HepG2 (cell line): ENCODE results near the gene TMEM198. TPM values are rescaled to one million over a fixed set of nuclear protein-coding genes. Genes with fewer than 3 reads are reported as not detected.

Source experiments
- CAMTA2 ChIP-seq: sonication (generic); formaldehyde crosslinking; IDR thresholded peaks from 2 replicates; pipeline ENCODE4 v1.4.0; 2020; ENCODE audit warnings: mild to moderate bottlenecking, missing genetic modification reagents, borderline replicate concordance
- ISX ChIP-seq: sonication (generic); formaldehyde crosslinking; conservative IDR thresholded peaks from 2 replicates; pipeline ENCODE4 v1.5.0; 2020; ENCODE audit warnings: missing genetic modification reagents
- KDM6A ChIP-seq: IDR thresholded peaks from 2 replicates; pipeline ENCODE4 v1.6.1; 2016; ENCODE audit warnings: low read depth
- KLF11 ChIP-seq: IDR thresholded peaks from 2 replicates; pipeline ENCODE4 v1.6.1; 2016; ENCODE audit warnings: missing compliant biosample characterization
- KLF12 ChIP-seq: sonication (generic); formaldehyde crosslinking; IDR thresholded peaks from 2 replicates; pipeline ENCODE4 v1.4.0; 2020; ENCODE audit warnings: missing genetic modification reagents, borderline replicate concordance
- PAWR ChIP-seq: sonication (generic); formaldehyde crosslinking; IDR thresholded peaks from 2 replicates; pipeline ENCODE4 v1.4.0; 2020; ENCODE audit warnings: missing genetic modification reagents, mild to moderate bottlenecking, borderline replicate concordance
- POGK ChIP-seq: sonication (generic); formaldehyde crosslinking; conservative IDR thresholded peaks from 2 replicates; pipeline ENCODE4 v1.8.0; 2022; ENCODE audit warnings: mild to moderate bottlenecking, moderate library complexity, missing genetic modification reagents
- XRCC5 ChIP-seq: fragments of 200-400 bp; formaldehyde crosslinking; optimal IDR thresholded peaks from 2 replicates; pipeline ENCODE3; 2017; ENCODE audit warnings: mild to moderate bottlenecking, low read length
- ZFX ChIP-seq: sonication (generic); formaldehyde crosslinking; IDR thresholded peaks from 2 replicates; pipeline ENCODE4 v1.4.0; 2020; ENCODE audit warnings: mild to moderate bottlenecking, low read depth, missing genetic modification reagents, moderate library complexity
- ZHX1 ChIP-seq: sonication (generic); formaldehyde crosslinking; IDR thresholded peaks from 2 replicates; pipeline ENCODE4 v1.8.1; 2022; ENCODE audit warnings: low read depth, mild to moderate bottlenecking, missing genetic modification reagents
- ZMYM2 ChIP-seq: sonication (generic); formaldehyde crosslinking; IDR thresholded peaks from 2 replicates; pipeline ENCODE4 v1.8.0; 2022; ENCODE audit warnings: mild to moderate bottlenecking, missing genetic modification reagents
- ZNF484 ChIP-seq: sonication (generic); formaldehyde crosslinking; IDR thresholded peaks from 2 replicates; pipeline ENCODE4 v1.5.1; 2020; ENCODE audit warnings: mild to moderate bottlenecking, low read depth, missing genetic modification reagents, borderline replicate concordance
- ZNF619 ChIP-seq: sonication (generic); formaldehyde crosslinking; IDR thresholded peaks from 2 replicates; pipeline ENCODE4 v1.4.0; 2020; ENCODE audit warnings: mild to moderate bottlenecking, missing genetic modification reagents
- ZNF660 ChIP-seq: sonication (generic); formaldehyde crosslinking; IDR thresholded peaks from 2 replicates; pipeline ENCODE4 v1.5.1; 2020; ENCODE audit warnings: mild to moderate bottlenecking, low read depth, missing genetic modification reagents, borderline replicate concordance
- ZNF678 ChIP-seq: sonication (generic); formaldehyde crosslinking; IDR thresholded peaks from 2 replicates; pipeline ENCODE4 v1.4.0; 2020; ENCODE audit warnings: mild to moderate bottlenecking, missing genetic modification reagents
- ZNF792 ChIP-seq: IDR thresholded peaks from 2 replicates; pipeline ENCODE4 v1.6.1; 2016
- polyA plus RNA-seq, 8 experiments: library from polyadenylated mRNA; depleted of rRNA in 3 of 8; stranded (reverse) in 7 of 8; unstranded in 1 of 8; fragments of >200 nt; fragmentation: Illumina TruSeq in 4 of 8; extraction: Trizol in 4 of 8; gene quantifications; 2 replicates each; pipeline versions ENCODE4 v1.2.1 to v1.2.3, GENCODE V29; 2011 to 2016; ENCODE audit warnings: low read depth in 4 of 8, missing spikeins in 1 of 8, mixed read lengths in 1 of 8; ENCODE audit not compliant: insufficient read depth in 1 of 8
- total RNA-seq, 5 experiments: library from RNA; depleted of rRNA; stranded (reverse); fragments of >200 nt; fragmentation: Illumina TruSeq; extraction: Trizol; gene quantifications; 2 replicates each; pipeline ENCODE4 v1.2.3, GENCODE V29; 2016; ENCODE audit warnings: low read depth in 1 of 5
- TF ChIP-seq, protein P1 (sequence below): sonication (generic); formaldehyde crosslinking; IDR thresholded peaks from 2 replicates; pipeline ENCODE4 v1.5.0; 2020; ENCODE audit warnings: mild to moderate bottlenecking, missing genetic modification reagents, borderline replicate concordance

The TMEM198 gene
- total and polyA plus RNA-seq, 2 of the 13 experiments (the other 11 are each of a cell fraction or from before 2014, with no cell fraction given), result 17.3 to 23.5 TPM

DNA sequence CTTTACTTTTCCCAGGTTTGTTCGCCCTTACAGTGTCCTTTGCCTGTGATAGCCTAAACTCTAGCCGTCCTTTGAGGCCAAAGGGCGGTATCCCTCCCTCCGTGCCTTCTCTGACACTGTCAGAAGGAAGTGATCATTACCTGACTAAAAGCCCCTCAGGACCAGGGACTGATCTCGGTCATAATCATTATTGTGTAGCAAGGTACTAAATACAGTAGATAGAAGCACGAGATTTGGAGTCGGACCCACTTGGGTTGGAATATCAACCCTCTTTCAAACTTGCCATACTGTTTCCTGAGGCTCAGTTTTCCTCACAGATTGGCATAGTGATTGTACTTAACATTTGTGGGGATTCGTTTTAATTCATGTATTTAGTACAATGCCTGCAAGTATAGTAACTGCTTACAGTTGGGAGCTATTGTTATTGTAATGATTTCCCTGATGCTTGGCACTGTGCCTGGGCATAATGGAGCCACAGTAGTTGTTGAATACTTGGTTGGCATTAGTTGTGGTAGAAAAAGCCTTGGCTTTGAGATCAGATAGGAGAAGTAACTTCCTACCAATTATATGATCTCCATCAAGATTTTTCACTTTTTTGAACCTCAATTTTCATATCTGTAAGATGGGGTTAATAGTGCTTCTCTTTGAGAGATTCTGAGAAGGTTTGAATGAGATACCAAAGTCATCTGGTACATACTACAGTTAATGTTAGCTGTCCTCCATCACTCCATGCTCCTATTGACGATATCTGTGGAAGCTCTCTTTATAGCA lies 54.7 kb downstream of the TMEM198 start (continued):
- TF ChIP-seq POGK (CRISPR knock-in tag) (0 out of 2 replicates have a peak, but pooled peaks have one; percentile 66), KLF12 (no peak; the same call in 1 of the 2 replicates), ZHX1 (CRISPR knock-in tag) (no peak), XRCC5 (no peak), ISX (CRISPR knock-in tag) (no peak), CAMTA2 (no peak), ZNF619 (CRISPR knock-in tag) (0 out of 2 replicates have a peak, but pooled peaks have one; percentile 13), ZNF660 (CRISPR knock-in tag) (no peak), PAWR (no peak), ZNF484 (no peak), ZNF678 (CRISPR knock-in tag) (0 out of 2 replicates have a peak, but pooled peaks have one; percentile 78), ZFX (CRISPR knock-in tag) (no peak; the same call in 1 of the 2 replicates), KDM6A (no peak), KLF11 (CRISPR knock-in tag) (0 out of 2 replicates have a peak, but pooled peaks have one; percentile 12), ZNF792 (no peak), ZMYM2 (CRISPR knock-in tag) (no peak)
- TF ChIP-seq, protein P1, sequence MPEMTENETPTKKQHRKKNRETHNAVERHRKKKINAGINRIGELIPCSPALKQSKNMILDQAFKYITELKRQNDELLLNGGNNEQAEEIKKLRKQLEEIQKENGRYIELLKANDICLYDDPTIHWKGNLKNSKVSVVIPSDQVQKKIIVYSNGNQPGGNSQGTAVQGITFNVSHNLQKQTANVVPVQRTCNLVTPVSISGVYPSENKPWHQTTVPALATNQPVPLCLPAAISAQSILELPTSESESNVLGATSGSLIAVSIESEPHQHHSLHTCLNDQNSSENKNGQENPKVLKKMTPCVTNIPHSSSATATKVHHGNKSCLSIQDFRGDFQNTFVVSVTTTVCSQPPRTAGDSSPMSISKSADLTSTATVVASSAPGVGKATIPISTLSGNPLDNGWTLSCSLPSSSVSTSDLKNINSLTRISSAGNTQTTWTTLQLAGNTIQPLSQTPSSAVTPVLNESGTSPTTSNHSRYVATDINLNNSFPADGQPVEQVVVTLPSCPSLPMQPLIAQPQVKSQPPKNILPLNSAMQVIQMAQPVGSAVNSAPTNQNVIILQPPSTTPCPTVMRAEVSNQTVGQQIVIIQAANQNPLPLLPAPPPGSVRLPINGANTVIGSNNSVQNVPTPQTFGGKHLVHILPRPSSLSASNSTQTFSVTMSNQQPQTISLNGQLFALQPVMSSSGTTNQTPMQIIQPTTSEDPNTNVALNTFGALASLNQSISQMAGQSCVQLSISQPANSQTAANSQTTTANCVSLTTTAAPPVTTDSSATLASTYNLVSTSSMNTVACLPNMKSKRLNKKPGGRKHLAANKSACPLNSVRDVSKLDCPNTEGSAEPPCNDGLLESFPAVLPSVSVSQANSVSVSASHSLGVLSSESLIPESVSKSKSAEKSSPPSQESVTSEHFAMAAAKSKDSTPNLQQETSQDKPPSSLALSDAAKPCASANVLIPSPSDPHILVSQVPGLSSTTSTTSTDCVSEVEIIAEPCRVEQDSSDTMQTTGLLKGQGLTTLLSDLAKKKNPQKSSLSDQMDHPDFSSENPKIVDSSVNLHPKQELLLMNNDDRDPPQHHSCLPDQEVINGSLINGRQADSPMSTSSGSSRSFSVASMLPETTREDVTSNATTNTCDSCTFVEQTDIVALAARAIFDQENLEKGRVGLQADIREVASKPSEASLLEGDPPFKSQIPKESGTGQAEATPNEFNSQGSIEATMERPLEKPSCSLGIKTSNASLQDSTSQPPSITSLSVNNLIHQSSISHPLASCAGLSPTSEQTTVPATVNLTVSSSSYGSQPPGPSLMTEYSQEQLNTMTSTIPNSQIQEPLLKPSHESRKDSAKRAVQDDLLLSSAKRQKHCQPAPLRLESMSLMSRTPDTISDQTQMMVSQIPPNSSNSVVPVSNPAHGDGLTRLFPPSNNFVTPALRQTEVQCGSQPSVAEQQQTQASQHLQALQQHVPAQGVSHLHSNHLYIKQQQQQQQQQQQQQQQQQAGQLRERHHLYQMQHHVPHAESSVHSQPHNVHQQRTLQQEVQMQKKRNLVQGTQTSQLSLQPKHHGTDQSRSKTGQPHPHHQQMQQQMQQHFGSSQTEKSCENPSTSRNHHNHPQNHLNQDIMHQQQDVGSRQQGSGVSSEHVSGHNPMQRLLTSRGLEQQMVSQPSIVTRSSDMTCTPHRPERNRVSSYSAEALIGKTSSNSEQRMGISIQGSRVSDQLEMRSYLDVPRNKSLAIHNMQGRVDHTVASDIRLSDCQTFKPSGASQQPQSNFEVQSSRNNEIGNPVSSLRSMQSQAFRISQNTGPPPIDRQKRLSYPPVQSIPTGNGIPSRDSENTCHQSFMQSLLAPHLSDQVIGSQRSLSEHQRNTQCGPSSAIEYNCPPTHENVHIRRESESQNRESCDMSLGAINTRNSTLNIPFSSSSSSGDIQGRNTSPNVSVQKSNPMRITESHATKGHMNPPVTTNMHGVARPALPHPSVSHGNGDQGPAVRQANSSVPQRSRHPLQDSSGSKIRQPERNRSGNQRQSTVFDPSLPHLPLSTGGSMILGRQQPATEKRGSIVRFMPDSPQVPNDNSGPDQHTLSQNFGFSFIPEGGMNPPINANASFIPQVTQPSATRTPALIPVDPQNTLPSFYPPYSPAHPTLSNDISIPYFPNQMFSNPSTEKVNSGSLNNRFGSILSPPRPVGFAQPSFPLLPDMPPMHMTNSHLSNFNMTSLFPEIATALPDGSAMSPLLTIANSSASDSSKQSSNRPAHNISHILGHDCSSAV, result no peak
